GM19463 (cell line): ENCODE data around the gene PLXNA2.

Source experiments
- ATAC-seq: cut with Tn5 transposase; IDR thresholded peaks from one replicate; pipeline ENCODE4 v1.9.1; 2021; ENCODE audit warnings: mild to moderate bottlenecking, moderate library complexity; ENCODE audit not compliant: unreplicated experiment

Gene PLXNA2

GRCh38 chr1:208031932-208032320 is 212.3 kb downstream of the PLXNA2 start:
- no peak for ATAC-seq

GRCh38 chr1:208031316-208031931 is 212.8 kb downstream of the PLXNA2 start:
- no peak for ATAC-seq

GRCh38 chr1:208030288-208031091 is 213.7 kb downstream of the PLXNA2 start:
- ATAC-seq, result no peak

- ATAC-seq, result no peak
Observed at GRCh38 chr1:208029381-208030287, 214.6 kb downstream of the PLXNA2 start.

- no peak for ATAC-seq
Observed at GRCh38 chr1:208028526-208028925, 215.7 kb downstream of the PLXNA2 start.

- no peak for ATAC-seq
Observed at GRCh38 chr1:208027861-208028260, 216.3 kb downstream of the PLXNA2 start.

- no peak for ATAC-seq
Observed at GRCh38 chr1:208026880-208027438, 217.2 kb downstream of the PLXNA2 start.

GRCh38 chr1:208025031-208025430 is 219.2 kb downstream of the PLXNA2 start:
- ATAC-seq, result no peak

- no peak for ATAC-seq
Observed at GRCh38 chr1:208024406-208024805, 219.8 kb downstream of the PLXNA2 start.

- no peak for ATAC-seq
Observed at GRCh38 chr1:208019257-208019656, 224.9 kb downstream of the PLXNA2 start.

- no peak for ATAC-seq
Observed at GRCh38 chr1:208015255-208015654, 228.9 kb downstream of the PLXNA2 start.

- ATAC-seq, result no peak
Observed at GRCh38 chr1:208013210-208013609, 231.0 kb downstream of the PLXNA2 start.

GRCh38 chr1:208012721-208013120 is 231.5 kb downstream of the PLXNA2 start:
- no peak for ATAC-seq

GRCh38 chr1:208010487-208011071 is 233.6 kb downstream of the PLXNA2 start:
- no peak for ATAC-seq

GRCh38 chr1:208009706-208010444 is 234.3 kb downstream of the PLXNA2 start:
- ATAC-seq, result no peak

GRCh38 chr1:208009303-208009702 is 234.9 kb downstream of the PLXNA2 start:
- ATAC-seq, result no peak

GRCh38 chr1:208008534-208008933 is 235.7 kb downstream of the PLXNA2 start:
- ATAC-seq, result no peak

- ATAC-seq, result no peak
Observed at GRCh38 chr1:208007938-208008342, 236.2 kb downstream of the PLXNA2 start.

- ATAC-seq, result no peak
Observed at GRCh38 chr1:208007319-208007937, 236.8 kb downstream of the PLXNA2 start.
